Ramos (cell line): Measurements from ENCODE around the gene SSX2B.
"Not testable (repeated sequence)": the region's sequence is repeated elsewhere in the genome, so short reads cannot be mapped to it uniquely, and the experiment has no call there.

ENCODE experiments used
- in situ Hi-C: fragments of 300-500 bp; cut with MboI; formaldehyde crosslinking; loops from one replicate; pipeline ENCODE4 v1.14.3; 2022; ENCODE audit warnings: low sequenced_read_pairs; ENCODE audit not compliant: unreplicated experiment

The SSX2B gene, protein sequence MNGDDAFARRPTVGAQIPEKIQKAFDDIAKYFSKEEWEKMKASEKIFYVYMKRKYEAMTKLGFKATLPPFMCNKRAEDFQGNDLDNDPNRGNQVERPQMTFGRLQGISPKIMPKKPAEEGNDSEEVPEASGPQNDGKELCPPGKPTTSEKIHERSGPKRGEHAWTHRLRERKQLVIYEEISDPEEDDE

DNA sequence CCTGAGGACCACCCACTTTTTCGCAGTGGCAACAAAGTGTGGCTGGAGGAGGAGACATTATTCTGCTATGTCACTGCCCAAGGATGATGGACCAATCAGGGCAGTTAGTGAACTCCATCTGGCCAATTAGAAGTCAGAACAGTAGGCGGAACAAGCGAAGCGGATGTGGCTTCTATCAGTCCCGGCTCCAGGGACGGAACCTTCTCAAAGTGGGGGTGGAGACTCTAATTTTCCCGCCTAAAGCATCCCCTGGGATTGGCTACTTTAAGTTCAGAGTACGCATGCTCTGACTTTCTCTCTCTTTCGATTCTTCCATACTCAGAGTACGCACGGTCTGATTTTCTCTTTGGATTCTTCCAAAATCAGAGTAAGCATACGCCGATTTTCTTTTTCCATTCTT is at the start of gene SSX2B:
SSX2B (plus strand) TSS at position 301 of the 400 bp plus-strand sequence. CDS start 1,429 bp downstream, outside the sequence.
- in situ Hi-C loops, result not testable (repeated sequence)

DNA sequence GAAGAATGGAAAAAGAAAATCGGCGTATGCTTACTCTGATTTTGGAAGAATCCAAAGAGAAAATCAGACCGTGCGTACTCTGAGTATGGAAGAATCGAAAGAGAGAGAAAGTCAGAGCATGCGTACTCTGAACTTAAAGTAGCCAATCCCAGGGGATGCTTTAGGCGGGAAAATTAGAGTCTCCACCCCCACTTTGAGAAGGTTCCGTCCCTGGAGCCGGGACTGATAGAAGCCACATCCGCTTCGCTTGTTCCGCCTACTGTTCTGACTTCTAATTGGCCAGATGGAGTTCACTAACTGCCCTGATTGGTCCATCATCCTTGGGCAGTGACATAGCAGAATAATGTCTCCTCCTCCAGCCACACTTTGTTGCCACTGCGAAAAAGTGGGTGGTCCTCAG is 44.0 kb upstream of the SSX2B start, which contains the start of gene SSX2:
SSX2 (minus strand) TSS at position 101 of the 400 bp plus-strand sequence. CDS start 1,429 bp downstream, outside the sequence.
- in situ Hi-C loops, result not testable (repeated sequence)

DNA sequence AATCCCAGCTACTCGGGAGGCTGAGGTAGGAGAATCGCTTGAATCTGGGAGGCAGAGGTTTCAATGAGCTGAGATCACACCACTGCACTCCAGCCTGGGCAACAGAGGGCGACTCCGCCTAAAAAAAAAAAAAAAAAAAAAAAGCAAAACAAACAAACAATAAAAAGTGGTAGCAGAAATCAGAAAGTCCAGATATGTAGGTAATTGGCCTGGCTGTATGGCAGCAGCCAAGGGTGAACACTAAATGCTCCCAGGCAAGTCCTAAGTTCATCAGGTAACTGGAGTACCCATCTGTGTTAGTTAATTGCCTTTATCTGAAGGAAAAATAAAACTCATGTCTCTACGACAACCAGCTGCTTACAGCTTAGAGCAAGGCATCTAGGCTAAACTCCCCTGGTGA is 14.9 kb downstream of the SSX2B start:
- in situ Hi-C loops, result not testable (repeated sequence)

DNA sequence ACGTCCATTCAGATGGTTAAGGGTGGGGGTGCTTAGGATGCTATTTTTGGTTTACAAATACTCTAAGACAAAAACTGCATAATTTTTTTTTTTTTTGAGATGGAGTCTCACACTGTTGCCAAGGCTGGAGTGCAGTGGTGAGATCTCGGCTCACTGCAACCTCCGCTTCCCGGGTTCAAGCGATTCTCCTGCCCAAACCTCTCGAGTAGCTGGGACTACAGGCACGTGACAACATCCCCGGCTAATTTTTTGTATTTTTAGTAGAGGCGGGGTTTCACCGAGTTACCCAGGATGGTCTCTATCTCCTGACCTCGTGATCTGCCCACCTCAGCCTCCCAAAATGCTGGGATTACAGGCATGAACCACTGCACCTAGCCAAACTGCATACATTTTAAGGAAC is 22.5 kb downstream of the SSX2B start:
- in situ Hi-C loops, result not testable (repeated sequence)

DNA sequence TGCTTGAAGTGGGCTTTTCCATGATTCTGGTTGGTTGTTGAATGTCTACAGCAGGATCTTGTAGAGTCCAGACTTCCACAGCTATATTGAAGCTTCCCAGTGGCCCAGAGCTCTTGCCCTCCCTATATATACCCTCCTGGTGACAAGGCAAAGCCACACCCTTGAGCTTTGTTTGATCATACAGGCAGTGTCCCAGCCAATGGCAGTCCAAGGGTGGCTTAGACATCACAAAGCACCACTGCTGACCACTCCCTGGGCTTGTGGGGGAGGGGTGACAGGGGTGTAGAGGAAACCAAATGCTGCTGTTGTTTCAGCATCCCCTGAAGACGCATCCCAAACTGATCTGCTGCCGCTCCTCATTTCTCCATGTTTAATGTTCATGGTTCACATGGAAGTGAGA is 46.3 kb downstream of the SSX2B start, which contains the start of gene SPANXN5:
SPANXN5 (minus strand) TSS at position 101 of the 400 bp plus-strand sequence; CDS start at position 22, 79 bp downstream.
- in situ Hi-C loops, result not testable (repeated sequence)

DNA sequence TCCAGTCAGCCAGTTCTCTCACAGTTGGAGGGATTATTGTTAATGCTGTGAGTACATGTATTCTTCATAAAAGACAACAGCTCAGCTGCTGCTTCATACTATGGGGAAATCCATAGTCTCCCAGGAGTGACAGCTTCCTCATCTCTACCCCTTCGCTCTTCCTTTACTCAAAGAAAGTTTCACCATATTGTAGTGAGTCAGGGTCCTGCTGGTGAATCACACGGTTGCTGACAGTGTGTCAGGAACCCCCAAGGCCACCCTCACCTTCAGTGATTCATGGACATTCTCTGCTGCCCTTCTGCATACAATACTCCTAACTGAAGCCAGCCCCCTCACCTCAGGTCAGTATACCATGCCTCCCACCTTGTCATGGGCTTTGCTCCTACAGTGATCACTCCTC is 53.8 kb downstream of the SSX2B start:
- in situ Hi-C loops, result not testable (repeated sequence)
